HG02970 (cell line): ENCODE data around the gene YPEL3.
"Not testable (repeated sequence)": the region's sequence is repeated elsewhere in the genome, so short reads cannot be mapped to it uniquely, and the experiment has no call there.

Experiments used
- ATAC-seq: cut with Tn5 transposase; IDR thresholded peaks from one replicate; pipeline ENCODE4 v1.9.1; 2021; ENCODE audit warnings: mild to moderate bottlenecking, moderate library complexity, moderate number of reproducible peaks; ENCODE audit not compliant: unreplicated experiment, low FRiP score

Gene YPEL3

GRCh38 chr16:30119428-30119827 lies 23.4 kb upstream of the YPEL3 start:
- no peak for ATAC-seq

GRCh38 chr16:30117768-30118167 lies 21.8 kb upstream of the YPEL3 start:
- no peak for ATAC-seq

GRCh38 chr16:30116291-30117207 lies 20.5 kb upstream of the YPEL3 start:
- ATAC-seq, result no peak

GRCh38 chr16:30115238-30115637 lies 19.2 kb upstream of the YPEL3 start:
- ATAC-seq, result no peak

GRCh38 chr16:30114833-30115232 lies 18.8 kb upstream of the YPEL3 start:
- ATAC-seq, result not testable (repeated sequence)

- no peak for ATAC-seq
Observed at GRCh38 chr16:30114411-30114810, 18.4 kb upstream of the YPEL3 start.

GRCh38 chr16:30113711-30114333 lies 17.8 kb upstream of the YPEL3 start:
- ATAC-seq, result no peak

- no peak for ATAC-seq
Observed at GRCh38 chr16:30113031-30113710, 17.2 kb upstream of the YPEL3 start, which contains the start of gene GDPD3. Gene GDPD3, minus strand, starts transcription at chr16:30113537. Its CDS starts 59 bp downstream, at chr16:30113478.

GRCh38 chr16:30112197-30113030 lies 16.4 kb upstream of the YPEL3 start:
- ATAC-seq, result no peak

- ATAC-seq, result no peak
Observed at GRCh38 chr16:30110661-30111060, 14.6 kb upstream of the YPEL3 start.

GRCh38 chr16:30108059-30108850 lies 12.2 kb upstream of the YPEL3 start:
- no peak for ATAC-seq

GRCh38 chr16:30104492-30104891 lies 8.5 kb upstream of the YPEL3 start:
- ATAC-seq, result no peak

- ATAC-seq, result no peak
Observed at GRCh38 chr16:30104090-30104489, 8.1 kb upstream of the YPEL3 start.

GRCh38 chr16:30096862-30097563 lies 1.0 kb upstream of the YPEL3 start:
- ATAC-seq, result no peak

GRCh38 chr16:30095166-30096078 lies 591 bp downstream of the YPEL3 start:
- no peak for ATAC-seq

- no peak for ATAC-seq
Observed at GRCh38 chr16:30094541-30095165, 1.4 kb downstream of the YPEL3 start.

GRCh38 chr16:30092373-30093010 lies 3.5 kb downstream of the YPEL3 start:
- ATAC-seq, result peak; percentile 33
